Adipose tissue (tissue), 3 donors: Measurements from ENCODE around the gene DCAF7. TPM values are rescaled to one million over a fixed set of nuclear protein-coding genes. Genes with fewer than 3 reads are reported as not detected.

Experiments used
- H3K27ac ChIP-seq: one replicate; pipeline ENCODE4 v1.5.1; 2013; ENCODE audit warnings: low read depth, low read length
- WGBS, 3 donors: extraction: QIAGEN DNeasy Blood & Tissue Kit; methylation state at CpG; one replicate each; pipeline ENCODE4 v1.1.7; 2013; 5-methylcytosine and 5-hydroxymethylcytosine counted together
- polyA plus RNA-seq, 3 donors: library from polyadenylated mRNA; stranded (reverse); fragments of 200-250 nt; gene quantifications; one replicate each; pipeline ENCODE4 v1.2.3, GENCODE V29; 2013
- donor health status: healthy with polysubstance abuse.
- donor health status: Bipolar disorder and iron deficiency.
- donor health status: healthy.

Gene DCAF7
- polyA plus RNA-seq, 3 donors = 12.9 to 21.1 (median 18.2) TPM

DNA sequence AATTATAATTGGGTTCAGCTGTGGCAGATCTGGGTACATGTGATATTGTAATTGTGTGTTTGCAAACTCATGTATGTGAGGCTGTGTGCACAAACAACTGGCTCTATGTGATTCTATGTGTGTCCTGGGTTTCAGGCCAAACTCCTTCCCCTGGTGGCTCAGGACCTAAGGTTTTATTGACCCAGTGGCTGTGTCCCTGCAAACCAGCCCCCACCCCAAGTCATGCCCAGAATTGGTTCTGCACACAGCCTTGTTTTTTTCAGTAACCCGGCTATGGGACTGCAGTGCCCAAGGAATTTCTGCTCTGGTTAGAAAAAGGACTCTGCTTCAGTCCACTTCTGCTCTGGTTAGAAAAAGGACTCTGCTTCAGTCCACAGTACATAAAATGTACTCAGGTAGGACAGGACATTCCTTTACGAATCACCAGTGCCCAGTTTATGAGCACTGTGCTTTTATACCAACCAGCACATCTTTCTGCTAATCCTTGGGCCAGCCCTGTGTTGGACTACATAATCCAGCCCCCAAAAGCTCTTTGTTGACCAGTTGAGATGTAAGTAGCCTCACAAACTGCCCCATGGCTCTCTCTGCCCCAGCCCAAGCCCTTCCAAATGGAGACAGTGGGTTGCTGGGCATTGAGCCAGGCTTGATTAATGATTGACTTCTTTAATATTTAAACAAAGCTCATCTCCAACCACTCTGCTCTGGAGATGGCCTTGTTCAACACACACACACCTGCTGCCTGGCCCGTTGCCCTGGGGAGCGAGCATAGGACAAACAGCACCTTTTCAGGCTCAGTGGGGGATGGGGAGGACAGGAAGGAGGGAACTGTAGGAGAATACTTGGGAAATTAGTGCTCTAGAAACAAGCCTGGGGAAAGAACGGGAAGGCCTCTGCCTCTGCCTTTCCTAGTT, 30.1 kb upstream of the DCAF7 start:
- H3K27ac ChIP-seq = no peak overlapping the region
- 48 to 60% (median 59%) methylated on average over 5 of the region's 5 CpGs for WGBS, 3 donors

DNA sequence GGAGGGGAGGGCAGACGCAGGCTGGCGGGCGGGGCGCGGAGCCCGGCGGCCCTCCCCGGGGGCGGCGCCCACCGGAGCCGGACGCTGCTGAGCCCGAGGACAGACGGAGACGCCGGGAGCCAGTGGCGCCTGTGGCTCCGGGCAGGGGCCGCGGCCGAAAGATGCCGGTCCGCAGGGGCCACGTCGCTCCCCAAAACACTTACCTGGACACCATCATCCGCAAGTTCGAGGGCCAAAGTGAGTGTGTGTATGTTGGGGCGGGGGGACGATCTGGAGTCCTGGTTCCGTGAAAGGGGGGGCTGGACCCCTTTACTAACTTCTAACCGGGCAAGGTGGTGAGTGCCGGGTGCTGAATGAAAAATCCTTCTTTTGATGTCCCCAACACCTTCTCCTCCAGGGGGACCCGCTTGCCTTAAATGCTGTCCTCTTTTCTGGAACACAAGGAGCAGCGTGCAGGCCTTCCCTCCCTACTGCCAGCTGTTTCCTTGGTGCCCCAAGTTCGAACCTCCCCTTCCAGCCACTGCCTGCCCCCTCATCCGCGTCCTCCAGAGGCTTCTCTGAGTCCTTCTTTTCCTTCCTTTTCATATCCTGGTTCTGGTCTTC, 26.9 kb upstream of the DCAF7 start, which contains the start of gene KCNH6:
KCNH6 (plus strand) TSS at position 106 of the 603 bp plus-strand sequence; CDS start at position 162, 56 bp downstream.
- no peak within 1 kb of the TSS for H3K27ac ChIP-seq
- WGBS, 3 donors = 9 to 14% (median 10%) methylated on average over 25 to 38 of the region's 38 CpGs

DNA sequence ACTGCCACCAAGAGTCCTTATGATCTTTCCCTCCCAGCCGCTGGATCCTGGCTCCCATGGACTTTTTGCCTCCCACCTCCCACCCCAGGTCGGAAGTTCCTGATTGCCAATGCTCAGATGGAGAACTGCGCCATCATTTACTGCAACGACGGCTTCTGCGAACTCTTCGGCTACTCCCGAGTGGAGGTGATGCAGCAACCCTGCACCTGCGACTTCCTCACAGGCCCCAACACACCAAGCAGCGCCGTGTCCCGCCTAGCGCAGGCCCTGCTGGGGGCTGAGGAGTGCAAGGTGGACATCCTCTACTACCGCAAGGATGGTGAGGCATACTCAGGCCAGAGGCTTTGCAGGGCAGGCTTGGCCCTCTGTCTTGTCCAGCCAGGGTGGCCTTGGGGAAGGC, 26.2 kb upstream of the DCAF7 start:
- WGBS, 3 donors = 90 to 92% (median 90%) methylated on average over 14 of the region's 14 CpGs
- no peak overlapping the region for H3K27ac ChIP-seq

DNA sequence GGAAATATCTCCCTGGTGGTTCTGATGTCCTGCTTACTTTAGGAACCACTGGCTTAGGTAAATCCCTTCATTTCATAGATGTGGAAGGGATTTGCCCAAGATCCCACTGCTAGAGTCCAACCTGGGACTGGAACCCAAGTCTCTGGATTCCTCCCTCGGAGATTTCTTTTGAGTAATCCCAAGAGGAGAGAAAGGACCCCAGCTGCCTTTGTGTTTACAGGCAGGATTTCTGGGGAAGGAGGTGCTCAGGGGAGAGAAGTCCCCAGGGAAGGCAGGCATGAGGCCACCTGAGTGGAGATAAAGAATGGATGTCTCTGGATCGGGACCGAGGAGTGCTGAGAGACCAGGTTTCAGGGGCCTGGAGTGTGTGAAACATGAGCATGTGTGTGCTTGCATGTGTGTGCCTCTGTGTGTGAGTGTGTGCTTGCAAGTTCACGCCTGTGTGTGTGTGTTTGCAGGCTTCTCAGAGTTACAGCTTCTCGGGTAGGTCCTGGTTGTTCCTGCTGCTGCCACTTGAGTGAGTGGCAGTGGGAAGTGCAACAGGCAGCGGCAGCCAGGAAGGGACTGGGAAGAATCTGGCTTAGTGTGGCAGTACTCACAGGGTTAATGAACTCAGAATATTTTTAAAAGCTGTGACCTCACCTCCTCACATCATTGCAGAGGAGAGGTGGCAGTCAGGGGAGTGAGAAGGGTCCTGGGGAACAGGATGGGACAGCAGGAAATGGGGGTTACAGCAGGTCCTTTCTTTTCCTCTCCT, 24.9 kb upstream of the DCAF7 start:
- H3K27ac ChIP-seq = no peak overlapping the region
- 55 to 68% (median 62%) methylated on average over 6 of the region's 6 CpGs for WGBS, 3 donors

DNA sequence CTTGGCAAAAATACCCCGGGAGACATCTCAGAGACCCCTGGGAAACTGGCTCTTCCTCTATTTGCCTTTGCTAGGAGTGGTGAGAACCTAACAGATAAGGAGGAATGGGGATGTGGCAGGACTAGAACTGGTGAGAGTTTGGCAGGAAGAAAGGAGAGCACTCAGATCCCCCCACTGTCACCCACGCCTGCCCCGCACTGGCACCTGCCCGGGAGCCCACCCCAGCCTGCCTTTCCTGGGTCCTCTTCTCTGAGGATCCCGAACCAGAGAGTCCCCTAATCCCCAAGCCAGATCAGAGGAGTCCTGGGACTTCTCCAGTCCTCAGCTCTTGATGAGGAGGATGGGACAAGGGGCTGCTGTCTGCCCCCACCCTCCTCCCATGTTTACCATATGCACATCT, 23.4 kb upstream of the DCAF7 start:
- no peak overlapping the region for H3K27ac ChIP-seq
- 61 to 80% (median 79%) methylated on average over 5 of the region's 5 CpGs for WGBS, 3 donors

DNA sequence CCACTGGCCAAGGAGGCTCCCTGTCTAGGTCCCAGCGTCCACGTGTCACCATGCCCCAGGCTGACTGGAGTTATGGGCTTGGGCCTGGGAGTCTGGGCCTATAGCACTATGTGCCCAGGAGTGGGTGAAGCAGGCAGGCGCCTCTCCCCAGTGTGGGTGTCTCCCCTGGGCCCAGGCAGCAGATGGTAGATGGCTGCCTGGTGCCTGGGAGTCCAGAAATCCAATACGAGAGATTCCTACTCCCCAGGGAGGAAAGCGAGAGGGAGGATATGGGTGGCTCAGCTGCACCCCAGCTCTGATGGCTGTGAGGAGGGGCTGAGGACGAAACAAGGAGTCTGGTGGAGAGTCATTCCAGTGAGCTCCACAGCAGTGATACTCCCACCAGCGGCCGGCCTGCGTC, 22.1 kb upstream of the DCAF7 start:
- WGBS, 3 donors = 80 to 86% (median 85%) methylated on average over 9 of the region's 9 CpGs
- H3K27ac ChIP-seq = no peak overlapping the region

DNA sequence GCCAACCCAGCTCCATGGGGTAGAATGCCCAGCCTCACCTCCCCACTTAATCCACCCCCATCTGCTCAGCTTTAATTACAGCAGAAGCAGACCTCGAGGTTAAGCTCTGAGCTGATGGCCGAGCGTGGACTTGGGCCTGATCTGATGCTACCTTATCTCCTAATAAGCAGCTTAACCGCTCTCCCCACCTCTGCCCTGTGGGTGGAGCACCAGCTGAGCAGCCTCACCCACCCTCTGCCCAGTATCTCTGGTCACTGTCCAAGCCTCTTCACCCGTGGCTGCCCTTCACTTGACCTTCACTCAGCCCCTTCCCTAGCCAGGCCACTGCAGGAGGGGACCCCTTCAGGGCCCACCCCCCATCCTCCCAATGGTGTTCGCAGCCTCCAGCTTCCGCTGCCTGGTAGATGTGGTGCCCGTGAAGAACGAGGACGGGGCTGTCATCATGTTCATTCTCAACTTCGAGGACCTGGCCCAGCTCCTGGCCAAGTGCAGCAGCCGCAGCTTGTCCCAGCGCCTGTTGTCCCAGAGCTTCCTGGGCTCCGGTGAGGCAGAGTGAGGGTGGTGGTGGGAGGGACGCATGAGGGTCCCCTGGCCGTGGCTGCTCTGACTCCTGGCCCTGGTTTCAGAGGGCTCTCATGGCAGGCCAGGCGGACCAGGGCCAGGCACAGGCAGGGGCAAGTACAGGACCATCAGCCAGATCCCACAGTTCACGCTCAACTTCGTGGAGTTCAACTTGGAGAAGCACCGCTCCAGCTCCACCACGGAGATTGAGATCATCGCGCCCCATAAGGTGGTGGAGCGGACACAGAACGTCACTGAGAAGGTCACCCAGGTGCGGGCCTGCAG, 20.3 kb upstream of the DCAF7 start:
- 85 to 87% (median 85%) methylated on average over 26 of the region's 26 CpGs for WGBS, 3 donors
- no peak overlapping the region for H3K27ac ChIP-seq

DNA sequence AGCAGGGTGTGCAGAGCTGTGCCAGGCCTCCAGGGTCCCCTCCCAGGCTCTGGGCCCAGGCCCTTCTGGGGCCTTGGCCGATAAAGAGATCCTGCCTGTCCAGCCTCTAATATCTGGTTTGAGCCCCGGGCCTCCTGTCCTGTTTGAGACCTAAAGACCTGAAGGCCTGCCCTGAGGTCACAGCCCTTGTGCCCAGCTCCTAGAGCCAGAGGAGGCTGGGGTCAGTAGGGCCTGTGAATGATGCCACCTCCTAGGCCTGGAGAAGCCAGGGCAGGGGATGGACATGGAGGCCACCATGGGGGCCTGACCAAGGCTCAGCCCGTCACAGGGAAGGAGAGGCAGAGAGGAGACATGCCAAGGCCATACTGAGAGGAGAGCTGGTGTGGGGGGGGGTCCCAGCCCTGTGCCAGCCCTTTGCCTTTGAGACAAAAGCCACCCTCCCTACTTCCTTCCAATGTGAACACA, 19.7 kb upstream of the DCAF7 start:
- no peak overlapping the region for H3K27ac ChIP-seq
- WGBS, 3 donors = 76 to 92% (median 80%) methylated on average over 3 of the region's 3 CpGs

DNA sequence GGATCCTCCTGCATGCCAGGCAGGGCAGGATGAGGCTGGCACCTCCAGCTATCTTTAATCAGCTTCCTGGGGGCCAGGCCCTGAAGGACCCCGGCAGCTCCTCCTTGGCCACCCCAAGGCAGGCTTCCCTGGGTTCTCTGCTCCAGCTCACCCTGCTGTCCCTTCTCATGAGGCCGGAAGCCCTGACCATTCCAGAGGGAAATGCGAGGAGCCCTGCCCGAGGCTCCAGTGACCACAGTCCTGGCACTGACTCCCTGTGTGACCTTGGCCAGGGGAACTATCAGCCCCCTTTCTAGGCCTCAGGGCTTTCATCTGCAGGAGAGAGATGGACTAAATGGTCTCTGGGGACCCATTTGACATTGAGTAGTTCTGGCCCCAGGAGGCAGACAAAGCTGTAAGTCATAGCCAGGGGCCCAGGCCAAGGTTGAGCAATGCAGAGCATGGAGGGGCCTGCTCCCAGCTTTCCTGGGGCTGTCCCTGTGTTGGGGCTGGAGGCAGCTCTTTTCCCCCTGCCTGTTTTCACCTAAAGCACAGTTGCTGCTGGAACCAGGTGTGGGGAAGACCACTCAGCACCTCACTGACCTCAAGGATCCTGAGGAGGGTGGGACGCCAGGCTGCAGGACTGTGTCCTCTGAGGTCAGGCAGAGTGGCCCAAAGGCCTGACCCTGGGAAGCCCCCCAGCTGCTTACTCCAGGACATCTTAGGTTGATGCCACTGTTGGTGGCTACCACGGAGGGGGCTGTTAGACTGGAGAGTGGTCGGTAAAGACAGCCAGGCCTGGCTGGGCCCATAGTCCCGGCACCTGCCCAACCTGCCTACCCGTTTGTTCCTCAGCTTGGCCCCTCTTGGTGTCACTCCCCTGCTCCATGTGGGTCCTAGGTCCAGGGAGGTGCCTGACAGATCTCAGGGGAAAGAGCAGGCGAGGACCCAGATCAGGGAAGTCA, 19.0 kb upstream of the DCAF7 start:
- 80 to 86% (median 83%) methylated on average over 9 to 10 of the region's 10 CpGs for WGBS, 3 donors
- no peak overlapping the region for H3K27ac ChIP-seq

DNA sequence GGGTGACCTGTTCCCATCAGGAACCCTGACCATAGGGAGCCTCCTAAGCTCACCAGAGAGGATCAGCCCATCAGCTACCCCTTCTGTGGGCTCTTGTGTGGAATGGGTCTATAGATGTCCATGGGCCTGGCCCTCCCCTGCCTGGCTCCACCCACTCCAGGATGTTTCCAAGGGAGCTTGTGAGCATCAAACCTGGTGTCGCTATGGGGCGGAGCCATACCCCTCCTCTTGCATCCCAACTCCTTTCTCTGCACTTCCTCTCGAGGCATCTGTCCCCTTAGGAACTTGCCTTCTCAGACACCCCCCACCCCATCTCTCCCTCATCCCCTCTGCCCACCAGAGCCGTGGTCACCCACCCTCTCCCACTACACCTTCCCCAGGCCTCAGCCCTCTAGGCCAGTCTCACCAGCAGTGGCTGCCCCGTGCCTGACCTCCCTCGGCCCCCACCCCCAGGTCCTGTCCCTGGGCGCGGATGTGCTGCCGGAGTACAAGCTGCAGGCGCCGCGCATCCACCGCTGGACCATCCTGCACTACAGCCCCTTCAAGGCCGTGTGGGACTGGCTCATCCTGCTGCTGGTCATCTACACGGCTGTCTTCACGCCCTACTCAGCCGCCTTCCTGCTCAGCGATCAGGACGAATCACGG, 16.7 kb upstream of the DCAF7 start:
- WGBS, 3 donors = 80 to 85% (median 84%) methylated on average over 20 of the region's 20 CpGs
- H3K27ac ChIP-seq = no peak overlapping the region

DNA sequence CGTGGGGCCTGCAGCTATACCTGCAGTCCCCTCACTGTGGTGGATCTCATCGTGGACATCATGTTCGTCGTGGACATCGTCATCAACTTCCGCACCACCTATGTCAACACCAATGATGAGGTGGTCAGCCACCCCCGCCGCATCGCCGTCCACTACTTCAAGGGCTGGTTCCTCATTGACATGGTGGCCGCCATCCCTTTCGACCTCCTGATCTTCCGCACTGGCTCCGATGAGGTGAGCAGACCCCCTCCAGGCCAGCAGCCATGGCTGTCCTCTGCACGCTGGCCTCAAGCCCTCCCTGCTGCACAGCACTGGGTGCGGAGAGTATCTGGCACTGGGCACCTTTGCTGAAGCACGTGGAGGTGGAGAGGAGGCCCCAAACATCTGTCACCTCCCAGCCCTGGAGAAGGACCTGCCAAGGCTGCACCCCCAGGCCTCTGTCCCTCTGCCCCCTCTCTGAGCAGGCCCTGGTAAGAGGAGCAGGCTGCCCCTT, 16.2 kb upstream of the DCAF7 start:
- WGBS, 3 donors = 87 to 92% (median 91%) methylated on average over 17 of the region's 17 CpGs

DNA sequence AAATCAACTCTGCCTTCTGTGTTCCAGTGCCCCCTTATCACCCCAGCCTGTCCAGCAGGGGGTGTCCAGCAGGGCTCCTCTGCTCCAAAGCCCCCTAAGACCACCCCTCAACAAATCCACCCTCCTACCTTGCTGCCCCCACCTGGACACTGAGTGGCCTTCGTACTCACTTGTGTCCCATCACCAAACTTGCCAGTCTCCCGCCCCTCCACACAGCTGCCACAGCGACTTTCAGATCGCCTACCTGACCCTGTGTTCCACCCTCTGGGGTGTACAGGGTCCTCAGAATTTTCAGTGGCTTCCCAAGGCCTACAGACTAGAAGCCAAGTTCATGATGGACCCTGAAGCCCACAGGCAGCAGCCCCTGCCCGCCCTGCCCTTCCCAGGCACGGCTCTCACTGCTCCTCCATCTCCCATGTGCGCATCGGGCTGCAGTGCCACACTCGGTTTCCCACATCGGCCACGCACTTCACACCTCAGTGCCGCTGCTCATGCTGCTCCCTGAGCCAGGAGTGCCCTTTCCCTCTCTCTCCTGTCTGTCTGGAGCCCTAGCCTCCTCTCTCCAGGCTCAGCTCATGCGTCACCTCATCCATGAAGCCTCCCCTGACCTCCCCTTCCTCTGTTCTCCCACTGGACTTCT, 15.3 kb upstream of the DCAF7 start:
- H3K27ac ChIP-seq = no peak overlapping the region
- WGBS, 3 donors = 75 to 88% (median 86%) methylated on average over 13 of the region's 13 CpGs

More for the DNA sequence above, 16.2 kb upstream of the DCAF7 start:
- no peak overlapping the region for H3K27ac ChIP-seq

DNA sequence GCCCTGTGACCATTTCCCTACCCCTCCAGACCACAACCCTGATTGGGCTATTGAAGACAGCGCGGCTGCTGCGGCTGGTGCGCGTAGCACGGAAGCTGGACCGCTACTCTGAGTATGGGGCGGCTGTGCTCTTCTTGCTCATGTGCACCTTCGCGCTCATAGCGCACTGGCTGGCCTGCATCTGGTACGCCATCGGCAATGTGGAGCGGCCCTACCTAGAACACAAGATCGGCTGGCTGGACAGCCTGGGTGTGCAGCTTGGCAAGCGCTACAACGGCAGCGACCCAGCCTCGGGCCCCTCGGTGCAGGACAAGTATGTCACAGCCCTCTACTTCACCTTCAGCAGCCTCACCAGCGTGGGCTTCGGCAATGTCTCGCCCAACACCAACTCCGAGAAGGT, 14.6 kb upstream of the DCAF7 start:
- no peak overlapping the region for H3K27ac ChIP-seq
- WGBS, 3 donors = 94 to 96% (median 95%) methylated on average over 24 of the region's 24 CpGs

DNA sequence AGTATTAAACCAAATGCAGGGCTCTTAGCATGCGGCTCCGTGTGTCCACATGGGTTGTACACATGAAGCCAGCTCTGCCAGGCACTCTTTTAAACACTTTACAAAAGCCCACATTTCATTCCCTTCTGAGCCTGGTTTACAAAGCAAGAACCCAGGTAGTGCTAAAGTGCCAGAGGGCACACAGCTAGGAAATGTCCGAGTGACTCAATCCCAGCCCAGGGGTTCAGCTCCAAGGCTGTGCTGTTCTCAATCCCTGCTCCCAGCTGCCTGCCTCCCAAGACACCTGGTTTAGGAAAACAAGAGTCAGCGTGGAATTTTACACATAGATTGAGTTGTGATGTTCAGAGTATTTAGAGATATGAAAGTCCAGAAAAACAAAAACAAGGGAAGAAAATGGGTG, 13.3 kb upstream of the DCAF7 start:
- WGBS, 3 donors = 86 to 92% (median 88%) methylated on average over 4 of the region's 4 CpGs
- H3K27ac ChIP-seq = no peak overlapping the region

DNA sequence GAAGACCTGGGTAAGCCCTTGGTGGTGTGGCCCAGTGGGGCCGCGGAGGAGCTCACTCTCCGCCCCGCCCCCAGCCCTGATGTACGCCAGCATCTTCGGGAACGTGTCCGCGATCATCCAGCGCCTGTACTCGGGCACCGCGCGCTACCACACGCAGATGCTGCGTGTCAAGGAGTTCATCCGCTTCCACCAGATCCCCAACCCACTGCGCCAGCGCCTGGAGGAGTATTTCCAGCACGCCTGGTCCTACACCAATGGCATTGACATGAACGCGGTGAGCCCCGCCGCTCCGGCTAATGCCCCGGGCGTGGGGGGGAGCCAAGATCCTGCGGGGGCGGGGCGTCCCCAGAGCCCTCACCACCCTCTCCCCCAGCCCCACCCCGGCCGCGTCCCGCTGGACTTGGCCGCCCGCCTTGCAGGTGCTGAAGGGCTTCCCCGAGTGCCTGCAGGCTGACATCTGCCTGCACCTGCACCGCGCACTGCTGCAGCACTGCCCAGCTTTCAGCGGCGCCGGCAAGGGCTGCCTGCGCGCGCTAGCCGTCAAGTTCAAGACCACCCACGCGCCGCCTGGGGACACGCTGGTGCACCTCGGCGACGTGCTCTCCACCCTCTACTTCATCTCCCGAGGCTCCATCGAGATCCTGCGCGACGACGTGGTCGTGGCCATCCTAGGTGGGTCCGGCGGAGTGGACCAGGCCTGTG, 12.1 kb upstream of the DCAF7 start:
- 6 to 10% (median 7%) methylated on average over 60 to 62 of the region's 62 CpGs for WGBS, 3 donors
- no peak overlapping the region for H3K27ac ChIP-seq
